IPS DF 6.9 (cell line): ENCODE data around the gene AFAP1.

ENCODE experiments used
- DNase-seq: peaks from one replicate; pipeline ENCODE4 v3.0.0-alpha.2; 2013; ENCODE audit warnings: low read depth, low spot score
- H3K27ac ChIP-seq: one replicate; pipeline ENCODE4 v1.5.1; 2013; ENCODE audit warnings: low read length, control low read depth
- H3K27me3 ChIP-seq: 2 replicates; pipeline ENCODE4 v1.6.1; 2013; ENCODE audit warnings: mild to moderate bottlenecking, low read length; ENCODE audit not compliant: control insufficient read depth, insufficient read depth
- H3K36me3 ChIP-seq: 2 replicates; pipeline ENCODE4 v1.6.1; 2013; ENCODE audit warnings: low read length; ENCODE audit not compliant: control insufficient read depth, insufficient read depth
- H3K4me1 ChIP-seq: 2 replicates; pipeline ENCODE4 v1.6.1; 2013; ENCODE audit warnings: low read length; ENCODE audit not compliant: control insufficient read depth, insufficient read depth
- H3K4me3 ChIP-seq: 2 replicates; pipeline ENCODE4 v1.5.1; 2013; ENCODE audit warnings: mild to moderate bottlenecking, low read length
- H3K9me3 ChIP-seq: 2 replicates; pipeline ENCODE4 v1.6.1; 2013; ENCODE audit warnings: low read length, inconsistent platforms; ENCODE audit not compliant: control insufficient read depth, insufficient read depth
- WGBS: extraction: QIAGEN DNeasy Blood & Tissue Kit; methylation state at CpG from one replicate; pipeline ENCODE4 v1.1.7; 2013; ENCODE audit warnings: mixed read lengths, missing lambda C conversion rate; ENCODE audit not compliant: insufficient read length, insufficient coverage; 5-methylcytosine and 5-hydroxymethylcytosine counted together

AFAP1 gene

DNA sequence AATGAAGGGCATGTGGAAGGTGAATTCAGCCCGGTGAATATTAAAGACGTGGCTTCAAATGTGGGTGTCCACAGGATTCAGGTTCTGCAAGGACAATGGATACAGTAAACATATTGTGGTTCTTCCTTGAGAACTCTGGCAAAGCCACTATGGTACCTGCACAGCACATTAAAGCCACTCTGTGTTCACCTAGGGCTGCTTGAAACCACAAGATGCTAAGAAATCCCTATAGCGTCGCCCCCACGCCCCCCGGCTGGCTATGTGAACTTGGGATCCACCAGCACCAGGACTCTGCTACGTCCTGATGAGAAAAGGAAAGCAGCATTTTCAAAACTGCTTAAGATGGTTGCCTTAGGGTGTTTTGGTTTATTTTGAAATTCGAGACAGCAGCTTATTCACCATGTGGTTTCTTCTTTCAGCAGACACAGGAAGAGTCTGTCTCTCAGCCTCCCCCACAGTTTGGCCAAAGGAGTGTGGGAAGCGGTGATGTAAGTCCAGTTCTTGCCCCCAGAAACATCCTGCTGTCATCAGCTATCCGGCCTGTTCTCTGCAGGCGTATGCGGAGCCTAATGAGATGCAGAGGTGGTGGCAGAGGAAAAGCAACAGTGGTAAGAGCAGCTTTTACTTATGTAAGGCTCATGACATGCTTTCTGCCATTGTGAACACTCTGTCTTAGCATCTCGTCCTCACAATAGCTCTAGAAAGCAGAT lies 111.5 kb downstream of the AFAP1 start:
- Histone ChIP-seq H3K4me1 (peaks cover 3% of the 10 kb centered on the region; the same call in 1 of the 2 replicates), H3K27me3 (no peaks in the 10 kb centered on the region)

DNA sequence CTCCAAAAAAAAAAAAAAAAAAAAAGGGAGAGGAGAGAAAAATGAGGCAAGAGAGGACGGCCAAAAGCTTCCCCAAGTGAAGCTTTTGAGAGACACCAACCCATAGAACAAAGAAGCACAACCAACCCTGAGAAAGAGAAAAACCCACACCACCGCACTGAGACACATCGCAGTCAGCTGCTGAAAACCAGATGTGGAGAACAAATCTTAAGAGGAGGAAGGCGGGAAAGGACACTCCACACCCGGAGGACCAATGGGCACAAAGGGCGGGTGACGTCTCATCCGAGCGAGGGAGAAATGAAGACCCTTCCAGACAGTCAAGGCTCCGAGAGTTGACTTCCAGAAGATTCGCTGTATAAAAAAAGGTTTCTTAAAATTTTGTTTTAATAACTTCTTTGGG lies 112.1 kb downstream of the AFAP1 start:
- H3K4me3 ChIP-seq = no peak overlapping the region
- DNase-seq = no peak
- H3K27ac ChIP-seq = no peak overlapping the region
- no CpG with 5 or more reads among the region's 11 CpGs for WGBS
- peaks cover 3% of the 10 kb centered on the region; the same call in 1 of the 2 replicates for H3K4me1 ChIP-seq
- H3K36me3 ChIP-seq = no peaks in the 10 kb centered on the region
- H3K27me3 ChIP-seq = no peaks in the 10 kb centered on the region
- no peaks in the 10 kb centered on the region for H3K9me3 ChIP-seq

More for the DNA sequence above, 111.5 kb downstream of the AFAP1 start:
- no peak overlapping the region for H3K4me3 ChIP-seq
- no peak for DNase-seq
- H3K9me3 ChIP-seq = no peaks in the 10 kb centered on the region
- H3K27ac ChIP-seq = no peak overlapping the region
- H3K36me3 ChIP-seq = no peaks in the 10 kb centered on the region
- no CpG with 5 or more reads among the region's 13 CpGs for WGBS

DNA sequence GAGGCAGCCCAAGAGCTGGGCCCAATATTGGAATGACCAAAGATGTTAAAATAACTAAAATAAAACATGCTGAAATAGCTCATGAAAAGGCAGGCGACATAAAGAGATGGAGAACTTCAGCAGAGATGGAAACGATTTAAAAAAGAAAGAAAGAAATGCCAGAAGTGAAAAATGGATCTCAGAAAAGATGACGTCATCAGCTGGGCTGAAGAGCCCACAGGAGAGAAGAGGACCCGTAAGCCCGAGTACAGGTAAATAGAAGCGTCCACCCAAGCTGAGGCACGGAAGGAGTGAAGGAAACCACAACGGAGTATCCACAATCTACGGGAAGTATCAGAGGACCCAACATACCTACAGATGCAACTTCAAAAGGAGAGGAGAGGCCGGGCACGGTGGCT lies 112.8 kb downstream of the AFAP1 start:
- DNase-seq = no peak
- no CpG with 5 or more reads among the region's 11 CpGs for WGBS
- Histone ChIP-seq H3K36me3 (no peaks in the 10 kb centered on the region), H3K4me3 (no peak overlapping the region), H3K4me1 (peaks cover 3% of the 10 kb centered on the region; the same call in 1 of the 2 replicates), H3K27ac (no peak overlapping the region), H3K9me3 (no peaks in the 10 kb centered on the region), H3K27me3 (no peaks in the 10 kb centered on the region)

DNA sequence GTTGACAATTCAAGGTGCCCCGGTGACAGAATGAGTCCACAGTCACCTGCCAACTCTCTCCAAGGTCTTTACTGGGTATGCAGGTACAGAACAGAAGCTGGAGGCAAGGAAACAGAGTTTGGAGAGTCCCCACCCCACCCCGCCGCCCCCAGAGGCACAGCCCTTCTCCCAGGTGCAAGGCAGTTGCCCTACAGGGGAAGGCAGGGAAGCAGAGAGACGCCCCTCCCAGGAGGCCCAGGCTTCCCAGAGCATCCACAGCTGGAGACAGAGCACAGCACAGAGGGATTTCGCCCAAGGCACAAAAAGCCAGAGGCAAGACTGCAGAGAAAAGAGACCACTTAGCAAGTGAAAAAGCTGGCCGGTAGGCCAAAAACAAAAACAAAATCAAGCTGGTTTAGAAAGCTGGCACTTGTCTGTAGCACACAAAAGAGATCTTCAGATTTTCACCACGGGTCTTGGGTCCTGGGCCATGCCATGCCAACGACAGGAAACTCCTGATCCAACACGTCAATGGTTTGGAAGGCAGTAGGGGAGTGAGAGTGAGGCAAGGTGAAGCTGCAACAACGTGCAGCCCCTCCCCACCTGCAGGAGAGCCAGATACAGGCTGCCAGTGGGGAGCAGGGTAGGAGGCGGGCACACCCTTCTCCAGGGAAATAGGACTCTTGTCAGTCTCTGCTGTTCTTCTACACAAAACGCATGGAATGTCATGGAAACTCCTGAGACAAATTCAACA lies 113.3 kb downstream of the AFAP1 start:
- Histone ChIP-seq H3K4me3 (no peak overlapping the region), H3K27ac (no peak overlapping the region), H3K36me3 (no peaks in the 10 kb centered on the region), H3K4me1 (peaks cover 3% of the 10 kb centered on the region; the same call in 1 of the 2 replicates), H3K27me3 (no peaks in the 10 kb centered on the region), H3K9me3 (no peaks in the 10 kb centered on the region)
- WGBS = no CpG with 5 or more reads among the region's 12 CpGs
- DNase-seq = no peak

DNA sequence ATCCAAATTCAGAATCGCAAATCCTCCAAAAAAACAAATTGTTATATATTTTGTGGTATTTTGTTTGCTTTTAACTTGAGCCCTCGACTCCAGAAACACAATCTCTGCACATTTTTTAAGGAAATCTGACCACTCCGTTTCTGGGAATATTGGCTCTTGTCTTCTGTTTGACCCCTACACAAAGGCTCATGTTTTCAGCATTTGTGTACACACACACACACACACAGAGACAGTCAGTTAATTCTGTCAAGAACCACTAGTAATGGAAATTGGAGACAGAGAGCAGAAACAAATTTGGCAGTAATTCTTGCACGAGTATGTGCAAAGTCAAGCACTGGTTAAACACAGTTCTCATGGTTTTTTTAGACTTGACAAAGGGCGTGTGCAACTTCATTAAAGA lies 115.4 kb downstream of the AFAP1 start:
- Histone ChIP-seq H3K27me3 (no peaks in the 10 kb centered on the region), H3K4me3 (no peak overlapping the region), H3K9me3 (no peaks in the 10 kb centered on the region), H3K27ac (no peak overlapping the region), H3K4me1 (peaks cover 3% of the 10 kb centered on the region), H3K36me3 (no peaks in the 10 kb centered on the region)
- no peak for DNase-seq
- no CpG with 5 or more reads among the region's 5 CpGs for WGBS

DNA sequence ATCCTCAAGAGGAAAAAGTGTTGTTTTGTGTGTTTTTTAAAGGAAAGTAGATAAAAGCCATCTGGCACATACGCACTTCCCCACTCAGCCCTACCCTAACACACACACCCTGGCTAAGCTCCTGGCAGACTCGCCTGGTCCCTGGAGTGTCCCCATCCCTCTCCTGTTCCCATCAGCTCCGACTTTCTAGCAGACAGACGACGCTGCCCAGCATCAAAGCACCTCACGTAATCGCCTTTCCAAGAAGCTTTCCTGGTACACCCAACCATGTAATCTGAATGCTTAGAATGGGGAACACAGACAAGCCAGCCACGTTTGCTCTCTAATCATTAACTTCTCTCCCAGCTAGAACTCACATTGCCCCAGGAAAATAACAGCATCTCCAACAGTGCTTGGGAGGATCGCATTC lies 116.2 kb downstream of the AFAP1 start:
- peaks cover under 1% of the 10 kb centered on the region; the same call in 1 of the 2 replicates for H3K4me1 ChIP-seq
- no peaks in the 10 kb centered on the region for H3K27me3 ChIP-seq
- no CpG with 5 or more reads among the region's 9 CpGs for WGBS
- DNase-seq = no peak
- no peak overlapping the region for H3K27ac ChIP-seq
- no peaks in the 10 kb centered on the region for H3K9me3 ChIP-seq
- H3K4me3 ChIP-seq = no peak overlapping the region
- H3K36me3 ChIP-seq = no peaks in the 10 kb centered on the region

DNA sequence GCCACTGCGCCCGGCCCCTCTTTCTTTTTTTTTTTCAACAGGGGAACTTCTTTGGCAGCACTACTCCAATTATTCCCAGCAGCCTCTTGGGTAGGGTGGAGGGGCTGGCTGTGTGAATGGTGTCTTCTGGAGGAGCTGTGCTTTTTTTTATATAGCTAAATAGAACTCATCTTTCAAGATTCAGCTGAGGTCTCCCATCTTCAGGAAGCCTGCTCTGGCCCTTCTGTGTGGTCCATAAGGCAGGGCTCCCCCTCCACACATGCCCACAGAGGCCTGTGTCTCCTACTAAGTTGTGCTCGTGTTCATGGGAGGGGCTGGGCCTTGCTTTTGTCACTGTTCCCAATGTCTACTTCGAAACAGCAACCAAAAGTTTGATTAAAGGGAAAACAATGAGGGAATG lies 116.8 kb downstream of the AFAP1 start:
- H3K36me3 ChIP-seq = no peaks in the 10 kb centered on the region
- no CpG with 5 or more reads among the region's 4 CpGs for WGBS
- no peaks in the 10 kb centered on the region; the same call in 1 of the 2 replicates for H3K4me1 ChIP-seq

DNA sequence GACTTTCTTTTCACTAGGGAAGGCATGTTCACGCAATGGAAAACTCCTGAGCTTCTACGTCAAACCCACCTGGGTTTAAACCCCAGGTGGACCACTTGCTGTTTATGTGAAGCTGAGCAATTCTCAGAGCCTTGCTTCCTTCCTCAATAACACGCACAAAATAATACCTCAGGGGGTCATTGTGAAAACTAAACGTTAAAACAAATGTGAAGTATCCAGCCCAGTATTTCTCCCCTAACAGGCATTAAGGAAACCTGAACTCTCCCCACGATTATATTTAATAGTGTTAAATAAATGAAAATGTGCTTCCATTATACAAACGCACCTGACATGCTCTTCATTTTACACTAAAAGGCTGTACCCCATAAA lies 117.5 kb downstream of the AFAP1 start:
- DNase-seq = no peak
- H3K27me3 ChIP-seq = no peaks in the 10 kb centered on the region
- H3K36me3 ChIP-seq = no peaks in the 10 kb centered on the region
- no peak overlapping the region for H3K4me3 ChIP-seq
- no CpG with 5 or more reads among the region's 6 CpGs for WGBS
- no peaks in the 10 kb centered on the region; the same call in 1 of the 2 replicates for H3K4me1 ChIP-seq
- H3K9me3 ChIP-seq = no peaks in the 10 kb centered on the region
- no peak overlapping the region for H3K27ac ChIP-seq

More for the DNA sequence above, 116.8 kb downstream of the AFAP1 start:
- H3K27ac ChIP-seq = no peak overlapping the region
- H3K9me3 ChIP-seq = no peaks in the 10 kb centered on the region
- no peak for DNase-seq
- H3K4me3 ChIP-seq = no peak overlapping the region
- no peaks in the 10 kb centered on the region for H3K27me3 ChIP-seq

DNA sequence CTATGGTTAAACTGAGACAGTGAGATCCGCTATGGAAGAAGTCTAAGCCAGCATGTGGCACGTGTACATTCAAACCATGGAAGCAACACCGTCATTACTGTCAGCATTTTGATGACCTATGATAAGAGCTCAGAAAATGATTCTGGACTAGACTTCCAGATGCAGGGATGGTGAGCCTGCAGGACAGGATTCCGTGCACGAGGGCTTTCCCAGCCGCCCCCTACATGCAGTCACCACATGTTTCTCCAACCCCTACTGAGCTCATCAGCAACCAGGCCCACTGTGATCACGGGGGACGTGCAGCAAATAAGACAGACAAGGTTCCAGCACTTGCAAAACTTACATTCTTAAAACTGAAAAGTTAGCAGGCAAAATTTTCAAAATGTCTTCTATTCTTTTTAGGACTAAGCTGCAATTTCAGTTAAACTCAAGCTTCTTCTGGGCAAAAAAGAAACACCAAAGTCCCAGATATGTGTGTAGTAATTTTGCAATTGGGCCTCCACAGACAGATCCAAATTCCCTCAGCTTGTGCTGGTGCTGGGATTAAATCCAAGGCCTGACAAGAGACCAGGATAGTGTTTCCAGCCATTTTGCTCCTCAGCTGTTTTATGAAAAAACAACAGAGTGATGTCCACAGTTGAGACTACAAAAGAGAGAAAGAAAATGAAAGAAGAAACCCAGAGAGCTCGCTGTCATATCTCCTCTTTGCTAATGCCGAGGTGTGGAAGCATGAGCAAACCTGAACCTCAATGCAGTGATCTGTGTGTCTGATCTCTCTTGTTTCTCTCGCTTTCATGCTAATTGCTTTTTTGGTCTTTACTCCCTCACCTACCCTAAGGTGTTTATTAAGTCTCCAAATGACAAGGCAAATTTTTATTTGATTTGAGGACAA lies 118.2 kb downstream of the AFAP1 start:
- Histone ChIP-seq H3K36me3 (no peaks in the 10 kb centered on the region), H3K4me3 (no peak overlapping the region), H3K4me1 (no peaks in the 10 kb centered on the region; the same call in 1 of the 2 replicates), H3K27ac (no peak overlapping the region), H3K9me3 (no peaks in the 10 kb centered on the region), H3K27me3 (no peaks in the 10 kb centered on the region)
- no CpG with 5 or more reads among the region's 11 CpGs for WGBS
- no peak for DNase-seq
